SU-DHL-6 (cell line): ENCODE data around the gene ATP10D.
"Not testable (repeated sequence)": the region's sequence is repeated elsewhere in the genome, so short reads cannot be mapped to it uniquely, and the experiment has no call there.

Experiments
- H2AFZ ChIP-seq: fragments of 200-600 bp; sonication (generic); 2 replicates; pipeline ENCODE4 v1.6.1; 2014; ENCODE audit warnings: low read depth, mild to moderate bottlenecking, moderate library complexity, mixed read lengths, antibody characterized with exemption, low read length; ENCODE audit not compliant: severe bottlenecking
- H3F3A ChIP-seq: fragments of 200-600 bp; shearing (Covaris generic); 2 replicates; pipeline ENCODE4 v1.6.0; 2016; ENCODE audit warnings: antibody characterized with exemption, mild to moderate bottlenecking; ENCODE audit not compliant: insufficient read depth
- H3K27ac ChIP-seq: fragments of 200-600 bp; sonication (generic); 2 replicates; pipeline ENCODE4 v1.5.1; 2016; ENCODE audit warnings: low read depth, mild to moderate bottlenecking, low read length, moderate library complexity, mixed read lengths
- H3K27me3 ChIP-seq: fragments of 200-600 bp; sonication (generic), shearing (Covaris generic); 2 replicates; pipeline ENCODE4 v1.6.0; 2014; ENCODE audit warnings: mild to moderate bottlenecking, low read length
- H3K36me3 ChIP-seq: fragments of 200-600 bp; sonication (generic); 2 replicates; pipeline ENCODE4 v1.6.1; 2014; ENCODE audit warnings: mild to moderate bottlenecking, low read length, mixed read lengths
- H3K4me2 ChIP-seq: fragments of 300-600, 200-600 bp; shearing (Covaris generic), sonication (generic); 2 replicates; pipeline ENCODE4 v1.6.0; 2014; ENCODE audit warnings: low read length, low read depth, mild to moderate bottlenecking; ENCODE audit not compliant: poor library complexity, severe bottlenecking
- H3K4me3 ChIP-seq: fragments of 200-600 bp; sonication (generic); 2 replicates; pipeline ENCODE4 v1.5.1; 2014; ENCODE audit warnings: antibody characterized with exemption, low read length, mild to moderate bottlenecking, mixed read lengths; ENCODE audit not compliant: insufficient read depth, poor library complexity, severe bottlenecking
- H3K79me2 ChIP-seq: fragments of 200-600 bp; sonication (generic); 2 replicates; pipeline ENCODE4 v1.6.1; 2014; ENCODE audit warnings: mild to moderate bottlenecking, low read length, moderate library complexity; ENCODE audit not compliant: insufficient read depth
- H3K9ac ChIP-seq: fragments of 200-600 bp; sonication (generic); 2 replicates; pipeline ENCODE4 v1.7.0; 2014; ENCODE audit warnings: mild to moderate bottlenecking, low read length
- H3K9me2 ChIP-seq: fragments of 200-600 bp; sonication (generic); replicated peaks from 2 replicates; pipeline ENCODE4 v1.6.1; 2014; ENCODE audit warnings: low read length; ENCODE audit not compliant: insufficient read depth
- H3K9me3 ChIP-seq: fragments of 200-600 bp; sonication (generic); 2 replicates; pipeline ENCODE4 v1.6.1; 2014; ENCODE audit warnings: low read length, mixed read lengths; ENCODE audit not compliant: insufficient read depth
- H4K20me1 ChIP-seq: fragments of 200-600 bp; sonication (generic); 2 replicates; pipeline ENCODE4 v1.6.1; 2014; ENCODE audit warnings: low read depth, mild to moderate bottlenecking, antibody characterized with exemption, low read length, moderate library complexity, mixed read lengths
- EZH2phosphoT487 ChIP-seq: fragments of 200-600 bp; sonication (generic), shearing (Covaris generic); conservative IDR thresholded peaks from 2 replicates; pipeline ENCODE4 v1.6.1; 2018; ENCODE audit warnings: mild to moderate bottlenecking, antibody characterized with exemption, low read length, moderate library complexity, mixed read lengths
- TF ChIP-seq, protein P1 (sequence below): fragments of 200-600 bp; sonication (generic); IDR thresholded peaks from one replicate; pipeline ENCODE4 v1.5.1; 2017; ENCODE audit warnings: antibody characterized with exemption, mild to moderate bottlenecking, low read length, moderate library complexity; ENCODE audit not compliant: insufficient read depth, poor library complexity, severe bottlenecking

The ATP10D gene

DNA sequence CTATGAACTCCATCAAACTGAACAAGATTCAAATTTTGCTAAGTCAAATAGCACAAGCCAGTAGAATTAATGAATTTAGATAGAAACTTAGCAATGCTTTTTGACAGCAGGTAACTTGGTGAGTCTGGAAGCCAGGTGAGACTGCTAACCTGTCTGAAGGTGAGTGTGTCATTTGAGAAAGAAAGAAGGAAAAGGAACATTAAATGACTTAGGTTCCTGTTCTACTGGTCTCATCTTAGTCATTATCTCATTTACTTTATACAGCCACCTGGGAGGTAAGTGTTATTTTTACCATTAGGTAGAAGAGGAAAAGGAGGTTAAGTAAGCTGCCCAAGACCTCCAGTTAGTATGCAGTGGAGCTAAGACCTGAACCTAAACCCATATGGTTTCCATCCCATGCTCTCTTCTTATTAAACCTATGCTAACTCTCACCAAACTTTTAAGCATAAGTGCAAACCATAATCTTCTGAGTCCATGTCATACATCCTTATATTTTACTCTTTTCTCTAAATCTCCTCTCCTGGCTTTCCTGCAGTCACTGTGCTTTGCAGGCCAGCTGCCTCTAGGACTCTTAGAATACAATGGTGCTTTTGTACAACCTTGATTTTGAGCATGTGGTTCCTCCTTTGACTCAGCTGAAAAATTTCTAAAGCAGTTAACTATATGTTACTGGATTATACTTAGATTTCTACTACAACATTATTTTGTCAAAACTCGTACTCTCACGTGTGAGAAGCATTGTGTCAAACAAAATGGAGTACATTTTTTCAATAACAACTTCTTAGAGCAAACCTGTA lies 68.5 kb downstream of the ATP10D start:
- H3K9me3 ChIP-seq: no peaks in the 10 kb centered on the region
- H4K20me1 ChIP-seq: no peaks in the 10 kb centered on the region
- H3K4me3 ChIP-seq: no peak overlapping the region
- H3K9ac ChIP-seq: no peak overlapping the region
- no peak overlapping the region for H2AFZ ChIP-seq
- no peaks in the 10 kb centered on the region for H3K36me3 ChIP-seq
- no peaks in the 10 kb centered on the region for H3K9me2 ChIP-seq
- no peaks in the 10 kb centered on the region for H3F3A ChIP-seq
- no peak overlapping the region for H3K4me2 ChIP-seq
- no peak overlapping the region for H3K27ac ChIP-seq
- TF ChIP-seq EZH2phosphoT487: no peak
- H3K27me3 ChIP-seq: no peaks in the 10 kb centered on the region
- H3K79me2 ChIP-seq: no peaks in the 10 kb centered on the region

DNA sequence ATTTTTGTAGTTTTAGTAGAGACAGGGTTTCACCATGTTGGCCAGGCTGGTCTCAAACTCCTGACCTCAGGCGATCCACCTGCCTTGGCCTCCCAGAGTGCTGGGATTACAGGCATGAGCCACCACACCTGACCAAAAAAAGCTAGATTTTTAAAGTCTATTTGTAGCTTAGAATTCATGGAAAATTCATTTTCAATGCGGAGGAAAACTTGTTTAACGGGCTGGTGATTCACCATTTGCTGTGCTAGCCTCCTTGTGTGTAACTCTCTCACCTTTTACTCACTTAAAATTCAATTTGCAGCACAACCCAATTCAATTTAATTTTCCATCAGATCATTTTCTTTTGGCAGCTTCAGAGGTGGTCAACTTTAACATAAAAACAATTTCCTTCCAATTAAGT lies 70.8 kb downstream of the ATP10D start:
- not testable (repeated sequence) for H2AFZ ChIP-seq, H3F3A ChIP-seq, H3K27ac ChIP-seq, H3K27me3 ChIP-seq, H3K4me3 ChIP-seq, H3K36me3 ChIP-seq, H4K20me1 ChIP-seq, H3K9ac ChIP-seq, H3K9me3 ChIP-seq, H3K79me2 ChIP-seq, H3K9me2 ChIP-seq, H3K4me2 ChIP-seq

DNA sequence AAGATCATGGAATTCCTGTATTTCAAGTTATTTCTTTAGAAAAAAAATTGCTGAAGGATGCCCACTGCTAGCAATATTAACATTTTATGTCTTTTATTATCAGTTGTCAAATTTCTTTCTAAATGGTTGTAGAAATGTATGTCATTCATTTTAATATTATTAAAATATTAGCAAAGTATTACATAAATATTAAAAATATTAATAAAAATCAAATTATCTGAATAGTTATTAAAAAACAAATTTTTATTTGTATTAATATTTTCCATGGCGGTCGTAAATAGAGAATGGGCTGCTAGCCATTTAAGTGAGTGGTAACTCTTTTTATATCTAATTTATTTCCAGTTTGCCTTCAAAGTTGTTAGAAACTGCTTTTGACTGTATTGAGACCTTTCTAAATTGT lies 72.2 kb downstream of the ATP10D start:
- H3K27ac ChIP-seq: no peak overlapping the region
- H3K9ac ChIP-seq: no peak overlapping the region
- H3K79me2 ChIP-seq: no peaks in the 10 kb centered on the region
- H3F3A ChIP-seq: no peaks in the 10 kb centered on the region
- TF ChIP-seq, protein P1, sequence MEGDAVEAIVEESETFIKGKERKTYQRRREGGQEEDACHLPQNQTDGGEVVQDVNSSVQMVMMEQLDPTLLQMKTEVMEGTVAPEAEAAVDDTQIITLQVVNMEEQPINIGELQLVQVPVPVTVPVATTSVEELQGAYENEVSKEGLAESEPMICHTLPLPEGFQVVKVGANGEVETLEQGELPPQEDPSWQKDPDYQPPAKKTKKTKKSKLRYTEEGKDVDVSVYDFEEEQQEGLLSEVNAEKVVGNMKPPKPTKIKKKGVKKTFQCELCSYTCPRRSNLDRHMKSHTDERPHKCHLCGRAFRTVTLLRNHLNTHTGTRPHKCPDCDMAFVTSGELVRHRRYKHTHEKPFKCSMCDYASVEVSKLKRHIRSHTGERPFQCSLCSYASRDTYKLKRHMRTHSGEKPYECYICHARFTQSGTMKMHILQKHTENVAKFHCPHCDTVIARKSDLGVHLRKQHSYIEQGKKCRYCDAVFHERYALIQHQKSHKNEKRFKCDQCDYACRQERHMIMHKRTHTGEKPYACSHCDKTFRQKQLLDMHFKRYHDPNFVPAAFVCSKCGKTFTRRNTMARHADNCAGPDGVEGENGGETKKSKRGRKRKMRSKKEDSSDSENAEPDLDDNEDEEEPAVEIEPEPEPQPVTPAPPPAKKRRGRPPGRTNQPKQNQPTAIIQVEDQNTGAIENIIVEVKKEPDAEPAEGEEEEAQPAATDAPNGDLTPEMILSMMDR: no peak
- no peak for TF ChIP-seq EZH2phosphoT487
- no peak overlapping the region for H2AFZ ChIP-seq
- no peaks in the 10 kb centered on the region for H3K9me2 ChIP-seq
- no peak overlapping the region for H3K4me2 ChIP-seq
- no peaks in the 10 kb centered on the region for H3K36me3 ChIP-seq
- no peak overlapping the region for H3K4me3 ChIP-seq
- no peaks in the 10 kb centered on the region for H4K20me1 ChIP-seq
- no peaks in the 10 kb centered on the region for H3K27me3 ChIP-seq
- no peaks in the 10 kb centered on the region for H3K9me3 ChIP-seq

DNA sequence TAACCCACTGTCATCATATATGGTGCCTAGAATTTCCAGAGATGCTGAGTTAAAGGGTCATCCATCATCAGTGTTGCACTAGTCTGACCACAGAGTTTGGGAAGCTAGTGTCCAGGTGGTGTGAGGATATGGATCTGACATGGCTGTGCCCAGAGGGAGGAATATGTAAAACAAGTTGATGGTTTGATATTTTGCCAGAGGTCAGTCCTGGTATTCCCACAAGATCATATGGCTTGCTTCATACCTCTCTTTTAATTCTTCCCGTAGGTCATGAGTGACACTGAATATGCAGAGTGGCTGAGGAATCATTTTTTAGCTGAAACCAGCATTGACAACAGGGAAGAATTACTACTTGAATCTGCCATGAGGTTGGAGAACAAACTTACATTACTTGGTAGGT lies 75.6 kb downstream of the ATP10D start:
- Histone ChIP-seq H3K9me2 (no peaks in the 10 kb centered on the region), H3K27ac (no peak overlapping the region)
- no peak for TF ChIP-seq EZH2phosphoT487
- TF ChIP-seq, protein P1: no peak

More for the DNA sequence above, 75.6 kb downstream of the ATP10D start:
- H3K9ac ChIP-seq: no peak overlapping the region
- H3K4me2 ChIP-seq: no peak overlapping the region
- H3K9me3 ChIP-seq: no peaks in the 10 kb centered on the region
- no peaks in the 10 kb centered on the region for H3K36me3 ChIP-seq
- no peaks in the 10 kb centered on the region for H3K27me3 ChIP-seq
- H2AFZ ChIP-seq: no peak overlapping the region
- H4K20me1 ChIP-seq: no peaks in the 10 kb centered on the region
- no peaks in the 10 kb centered on the region for H3F3A ChIP-seq
- no peaks in the 10 kb centered on the region for H3K79me2 ChIP-seq
- no peak overlapping the region for H3K4me3 ChIP-seq
